ENCODE data around the gene RPGRIP1. TPM values are rescaled to one million over a fixed set of nuclear protein-coding genes. Genes with fewer than 3 reads are reported as not detected.

The RPGRIP1 gene
- total RNA-seq, 1 donor: under 0.01 TPM

GRCh38 chr14:21264025-21264801, 15.7 kb upstream of the RPGRIP1 start:
- TF ChIP-seq, protein P1, sequence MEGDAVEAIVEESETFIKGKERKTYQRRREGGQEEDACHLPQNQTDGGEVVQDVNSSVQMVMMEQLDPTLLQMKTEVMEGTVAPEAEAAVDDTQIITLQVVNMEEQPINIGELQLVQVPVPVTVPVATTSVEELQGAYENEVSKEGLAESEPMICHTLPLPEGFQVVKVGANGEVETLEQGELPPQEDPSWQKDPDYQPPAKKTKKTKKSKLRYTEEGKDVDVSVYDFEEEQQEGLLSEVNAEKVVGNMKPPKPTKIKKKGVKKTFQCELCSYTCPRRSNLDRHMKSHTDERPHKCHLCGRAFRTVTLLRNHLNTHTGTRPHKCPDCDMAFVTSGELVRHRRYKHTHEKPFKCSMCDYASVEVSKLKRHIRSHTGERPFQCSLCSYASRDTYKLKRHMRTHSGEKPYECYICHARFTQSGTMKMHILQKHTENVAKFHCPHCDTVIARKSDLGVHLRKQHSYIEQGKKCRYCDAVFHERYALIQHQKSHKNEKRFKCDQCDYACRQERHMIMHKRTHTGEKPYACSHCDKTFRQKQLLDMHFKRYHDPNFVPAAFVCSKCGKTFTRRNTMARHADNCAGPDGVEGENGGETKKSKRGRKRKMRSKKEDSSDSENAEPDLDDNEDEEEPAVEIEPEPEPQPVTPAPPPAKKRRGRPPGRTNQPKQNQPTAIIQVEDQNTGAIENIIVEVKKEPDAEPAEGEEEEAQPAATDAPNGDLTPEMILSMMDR (IDR thresholded peaks at IDR 0.05; ENCODE audit: extremely low read depth, low read depth, low read length): no peak

GRCh38 chr14:21267431-21267845, 12.4 kb upstream of the RPGRIP1 start:
- Histone ChIP-seq H3K27ac (ENCODE audit: low read depth, low read length) (peak overlapping the region; percentile 100), H2AFZ (ENCODE audit: low read length) (no peak overlapping the region), H4K20me1 (ENCODE audit: insufficient read depth, low read length) (peaks cover 63% of the 10 kb centered on the region), H3K9me3 (ENCODE audit: low read depth, low read length) (no peaks in the 10 kb centered on the region), H3K27me3 (ENCODE audit: insufficient read depth, low read length) (no peaks in the 10 kb centered on the region), H3K36me3 (ENCODE audit: insufficient read depth, low read length) (peaks cover 53% of the 10 kb centered on the region), H3K4me1 (ENCODE audit: insufficient read depth, low read length) (peaks cover 51% of the 10 kb centered on the region), H3K4me2 (ENCODE audit: insufficient read depth, low read length) (peak overlapping the region; percentile 93), H3K4me3 (ENCODE audit: insufficient read depth, low read length) (peak overlapping the region; percentile 100), H3K79me2 (ENCODE audit: insufficient read depth, low read length) (peaks cover 68% of the 10 kb centered on the region)
- DNase-seq (ENCODE audit: insufficient read length, low spot score, missing footprints): no peak
- TF ChIP-seq, protein P1 (IDR thresholded peaks at IDR 0.05; ENCODE audit: extremely low read depth, low read depth, low read length): no peak

More at GRCh38 chr14:21264025-21264801, 15.7 kb upstream of the RPGRIP1 start:
- Histone ChIP-seq H3K27me3 (ENCODE audit: insufficient read depth, low read length) (no peaks in the 10 kb centered on the region), H3K9me3 (ENCODE audit: low read depth, low read length) (no peaks in the 10 kb centered on the region), H3K4me1 (ENCODE audit: insufficient read depth, low read length) (peaks cover 59% of the 10 kb centered on the region), H3K36me3 (ENCODE audit: insufficient read depth, low read length) (peaks cover 78% of the 10 kb centered on the region), H3K79me2 (ENCODE audit: insufficient read depth, low read length) (peaks cover 94% of the 10 kb centered on the region), H3K27ac (ENCODE audit: low read depth, low read length) (peak overlapping the region; percentile 53), H3K4me3 (ENCODE audit: insufficient read depth, low read length) (peak overlapping the region; percentile 36), H4K20me1 (ENCODE audit: insufficient read depth, low read length) (peaks cover 93% of the 10 kb centered on the region), H2AFZ (ENCODE audit: low read length) (no peak overlapping the region), H3K4me2 (ENCODE audit: insufficient read depth, low read length) (peak overlapping the region; percentile 93)
- DNase-seq (ENCODE audit: insufficient read length, low spot score, missing footprints): peak; percentile 62

DNA sequence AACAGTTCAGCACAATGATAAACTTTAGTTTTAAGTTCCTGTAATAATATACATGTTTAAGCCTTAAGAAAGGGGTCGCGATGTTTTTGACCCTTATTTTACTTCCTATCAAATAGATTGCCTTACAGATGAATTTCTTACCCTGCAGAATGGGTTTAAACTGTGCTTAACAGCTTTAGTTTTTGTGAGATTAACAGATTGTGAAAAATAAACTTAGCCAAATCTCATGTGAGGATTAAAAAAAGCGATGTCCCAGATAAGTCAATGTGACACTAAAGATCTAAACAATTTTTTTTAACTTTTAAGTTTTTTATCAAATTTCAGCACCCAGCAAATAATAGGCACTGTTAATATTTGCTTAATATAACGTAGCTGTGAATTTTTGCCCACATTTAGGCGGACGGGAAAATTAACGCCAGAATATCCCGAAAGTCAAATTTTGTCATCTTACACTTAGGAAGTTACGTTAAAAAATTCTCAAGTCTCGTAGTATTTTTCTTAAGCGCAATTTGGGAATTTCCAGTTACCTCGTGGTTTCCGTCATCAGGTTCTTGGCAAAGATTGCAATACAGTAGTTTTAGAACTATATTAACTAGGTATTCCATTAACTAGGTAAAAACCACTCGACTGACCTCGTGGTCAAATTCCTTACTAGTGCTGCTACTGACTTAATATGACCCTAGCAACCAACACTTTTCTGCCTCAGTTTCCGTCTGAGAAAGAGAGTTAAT, 11.8 kb upstream of the RPGRIP1 start:
- Histone ChIP-seq H4K20me1 (ENCODE audit: insufficient read depth, low read length) (peaks cover 57% of the 10 kb centered on the region), H3K36me3 (ENCODE audit: insufficient read depth, low read length) (peaks cover 47% of the 10 kb centered on the region)
- DNase-seq (ENCODE audit: insufficient read length, low spot score, missing footprints): no peak

More for the DNA sequence above, 11.8 kb upstream of the RPGRIP1 start:
- Histone ChIP-seq H2AFZ (ENCODE audit: low read length) (no peak overlapping the region), H3K79me2 (ENCODE audit: insufficient read depth, low read length) (peaks cover 61% of the 10 kb centered on the region), H3K4me2 (ENCODE audit: insufficient read depth, low read length) (peak overlapping the region; percentile 93), H3K9me3 (ENCODE audit: low read depth, low read length) (no peaks in the 10 kb centered on the region), H3K27me3 (ENCODE audit: insufficient read depth, low read length) (no peaks in the 10 kb centered on the region), H3K4me3 (ENCODE audit: insufficient read depth, low read length) (peak overlapping the region; percentile 100), H3K4me1 (ENCODE audit: insufficient read depth, low read length) (peaks cover 45% of the 10 kb centered on the region), H3K27ac (ENCODE audit: low read depth, low read length) (peak overlapping the region; percentile 100)
- TF ChIP-seq, protein P1 (IDR thresholded peaks at IDR 0.05; ENCODE audit: extremely low read depth, low read depth, low read length): no peak

Data from osteoblast (primary cell).